DMS114 treated with DMSO at 0.1 percent for 48 hours (cell line): ENCODE data around the gene MAP2.
"Not testable (repeated sequence)": the region's sequence is repeated elsewhere in the genome, so short reads cannot be mapped to it uniquely, and the experiment has no call there.

ENCODE experiments used
- DNase-seq: peaks from one replicate; lab custom pipeline; 2025; ENCODE audit not compliant: unreplicated experiment; lab: John Stamatoyannopoulos, UW

The MAP2 gene

DNA sequence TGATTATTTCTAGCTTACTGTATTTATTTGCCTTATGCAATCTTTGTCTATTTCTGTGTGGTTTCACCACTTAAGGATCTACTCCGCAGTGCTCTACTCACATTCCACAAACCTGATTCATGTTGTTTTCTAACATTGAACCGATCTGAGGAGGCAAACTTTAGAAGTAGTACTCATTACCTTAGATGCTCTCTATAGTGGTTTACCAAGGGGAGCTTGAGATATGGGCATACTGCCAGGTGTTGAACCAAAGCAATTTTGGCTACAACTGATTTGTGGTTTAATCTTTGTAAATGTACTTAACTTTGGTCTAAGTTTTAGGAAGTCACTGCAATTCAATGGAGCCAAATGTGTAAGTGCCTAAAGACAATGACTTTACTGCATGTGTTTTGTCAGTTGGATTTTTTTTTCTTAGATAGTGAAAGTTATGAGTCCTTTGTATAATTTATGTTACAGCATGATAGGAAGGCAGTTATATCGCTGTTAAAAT, 50.1 kb downstream of the MAP2 start:
- no peak for DNase-seq

DNA sequence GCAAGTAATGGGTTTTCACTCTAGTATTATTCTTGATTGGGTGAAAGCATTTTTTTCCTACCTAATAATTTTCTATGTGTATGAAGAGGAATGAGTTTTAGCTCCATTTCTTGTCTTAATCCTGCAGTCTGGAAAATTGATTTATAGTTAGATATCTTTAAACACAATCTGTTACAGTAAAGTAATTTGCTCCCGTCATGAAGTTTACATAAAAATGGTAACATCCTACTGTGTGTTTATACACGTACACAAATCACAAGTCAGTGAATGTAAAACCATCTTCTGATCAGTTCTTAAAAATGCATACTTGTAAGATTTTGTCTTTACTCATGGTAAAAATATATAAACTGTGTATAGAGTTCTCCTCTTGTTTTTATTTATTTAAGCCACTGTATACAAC, 51.1 kb downstream of the MAP2 start:
- DNase-seq = no peak

DNA sequence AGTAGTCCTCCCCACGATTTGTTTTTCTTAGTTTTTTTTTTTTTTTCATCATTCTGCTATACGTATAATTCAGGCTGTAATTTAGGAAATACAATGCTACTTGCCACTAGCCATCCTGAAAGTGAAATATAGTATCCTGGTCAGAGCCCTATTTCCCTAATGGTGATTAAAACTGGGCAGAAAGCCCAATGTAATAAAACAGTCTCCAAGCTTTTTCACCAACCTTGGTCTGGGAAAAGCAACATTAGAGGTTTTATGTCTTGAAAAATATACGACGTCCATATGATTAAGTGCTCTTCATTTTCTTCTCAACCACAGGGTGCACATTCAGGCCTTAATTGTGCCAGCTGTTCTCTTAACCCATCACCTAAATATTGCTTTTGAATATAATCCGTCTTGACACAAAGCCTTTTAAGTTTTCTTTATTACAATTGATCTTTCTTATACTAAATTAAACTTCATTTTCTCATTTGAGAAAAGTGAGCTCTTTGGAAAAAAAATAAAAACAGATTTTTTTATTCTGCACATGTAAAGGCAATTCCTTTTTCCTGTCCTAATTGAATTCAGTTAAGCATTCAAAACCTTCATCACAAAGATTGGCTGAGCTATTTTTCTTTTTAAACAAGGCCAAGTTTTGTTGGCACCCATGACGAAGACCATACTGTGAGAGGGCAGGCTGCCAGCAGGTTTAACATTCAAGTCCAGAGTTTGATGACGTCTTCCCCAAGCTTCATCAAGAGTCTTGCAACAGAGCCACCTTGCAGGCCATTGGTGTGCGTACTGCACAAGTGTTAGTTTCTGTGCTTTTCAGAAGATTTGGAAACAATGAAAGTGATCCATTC, 52.7 kb downstream of the MAP2 start:
- DNase-seq = no peak

DNA sequence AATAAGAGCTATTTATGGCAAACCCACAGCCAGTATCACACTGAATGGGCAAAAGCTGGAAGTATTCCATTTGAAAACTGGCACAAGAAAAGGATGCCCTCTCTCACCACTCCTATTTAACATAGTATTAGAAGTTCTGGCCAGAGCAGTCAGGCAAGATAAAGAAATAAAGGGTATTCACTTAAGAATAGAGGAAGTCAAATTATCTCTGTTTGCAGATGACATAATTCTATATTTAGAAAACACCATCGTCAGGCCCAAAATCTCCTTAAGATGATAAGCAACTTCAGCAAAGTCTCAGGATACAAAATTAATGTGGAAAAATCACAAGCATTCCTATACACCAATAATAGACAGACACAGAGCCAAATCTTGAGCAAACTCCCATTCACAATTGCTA, 68.4 kb downstream of the MAP2 start:
- not testable (repeated sequence) for DNase-seq

DNA sequence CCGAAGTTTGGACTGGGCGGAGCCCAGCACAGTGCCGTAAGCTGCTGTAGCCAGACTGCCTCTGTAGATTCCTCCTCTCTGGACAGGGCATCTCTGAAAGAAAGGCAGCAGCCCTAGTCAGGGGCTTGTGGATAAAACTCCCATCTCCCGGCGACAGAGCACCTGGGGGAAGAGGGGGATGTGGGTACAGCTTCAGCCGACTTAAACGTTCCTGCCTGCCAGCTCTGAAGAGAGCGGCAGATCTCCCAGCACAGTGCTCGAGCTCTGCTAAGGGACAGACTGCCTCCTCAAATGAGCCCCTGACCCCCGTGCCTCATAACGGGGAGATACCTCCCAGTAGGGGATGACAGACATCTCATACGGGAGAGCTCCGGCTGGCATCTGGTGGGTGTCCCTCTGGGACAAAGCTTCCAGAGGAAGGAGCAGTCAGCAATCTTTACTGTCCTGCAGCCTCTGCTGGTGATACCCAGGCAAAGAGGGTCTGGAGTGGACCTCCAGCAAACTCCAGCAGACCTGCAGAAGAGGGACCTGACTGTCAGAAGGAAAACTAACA, 71.3 kb downstream of the MAP2 start:
- DNase-seq = not testable (repeated sequence)

DNA sequence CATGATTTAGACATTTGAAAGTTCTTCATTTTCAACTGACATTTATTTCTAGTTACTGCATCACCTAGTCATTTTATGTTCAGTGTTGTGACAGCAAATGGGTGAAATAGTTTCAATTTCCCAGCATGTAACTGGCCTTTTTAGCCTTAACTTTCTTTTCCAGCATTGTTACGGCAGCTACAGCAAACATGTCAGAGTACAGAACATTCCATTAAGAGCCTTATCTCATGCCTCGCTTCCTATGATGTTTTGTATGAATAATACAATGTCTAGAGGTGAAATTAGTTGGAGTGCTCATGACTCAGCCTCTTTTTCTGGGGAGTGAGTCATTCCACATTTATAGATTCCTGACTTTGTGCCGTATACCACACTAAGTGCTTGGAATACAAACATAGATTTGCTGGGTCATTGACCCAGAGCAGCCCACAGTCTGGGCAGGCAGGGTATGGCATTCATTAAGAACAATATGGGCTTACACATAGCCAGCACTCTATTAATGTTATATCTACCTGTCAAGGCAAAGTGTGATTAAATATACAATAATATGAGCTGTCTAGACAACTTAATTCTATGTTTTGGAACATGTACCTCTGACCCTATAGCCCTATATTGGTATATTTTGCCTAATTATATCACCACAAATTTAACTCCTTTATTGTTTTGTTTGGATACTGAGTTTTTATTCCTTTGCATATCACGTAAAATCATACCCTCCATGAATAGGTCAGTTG, 72.2 kb downstream of the MAP2 start:
- no peak for DNase-seq

DNA sequence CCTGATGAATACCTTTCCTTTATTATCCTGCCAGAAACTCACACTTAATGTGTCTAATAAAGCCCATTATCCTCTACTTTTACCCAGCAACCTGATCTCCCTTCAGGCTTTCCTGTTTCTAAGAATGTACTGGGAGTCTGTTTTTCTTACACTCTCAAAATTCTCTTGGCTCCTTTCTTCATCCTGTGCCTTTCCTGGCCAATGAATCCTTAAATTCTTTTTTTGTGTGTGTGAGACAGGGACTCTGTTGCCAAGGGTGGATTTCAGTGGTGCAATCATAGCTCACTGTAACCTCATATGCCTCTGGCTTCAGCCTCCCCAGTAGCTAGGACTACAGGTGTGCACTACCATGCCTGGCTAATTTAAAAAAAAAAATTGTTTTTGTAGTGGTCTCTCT, 72.7 kb downstream of the MAP2 start:
- no peak for DNase-seq

DNA sequence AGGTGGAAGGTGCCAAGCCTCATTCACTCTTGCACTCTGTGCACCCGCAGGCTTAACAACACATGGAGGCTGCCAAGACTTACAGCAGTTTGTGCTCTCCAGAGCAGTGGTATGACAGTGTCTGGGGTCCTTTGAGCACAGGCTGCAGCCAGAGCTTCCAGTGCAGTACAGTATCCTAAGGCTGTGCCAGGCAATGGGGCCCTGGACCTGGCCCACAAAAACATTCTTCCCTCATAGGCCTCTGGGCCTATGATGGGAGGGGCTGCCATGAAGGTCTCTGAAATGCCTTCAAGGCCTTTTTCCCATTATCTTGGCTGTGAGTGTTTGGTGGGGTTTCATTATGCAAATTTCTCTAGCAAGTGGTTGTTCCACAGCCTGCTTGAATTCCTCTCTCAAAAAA, 74.8 kb downstream of the MAP2 start:
- no peak for DNase-seq

DNA sequence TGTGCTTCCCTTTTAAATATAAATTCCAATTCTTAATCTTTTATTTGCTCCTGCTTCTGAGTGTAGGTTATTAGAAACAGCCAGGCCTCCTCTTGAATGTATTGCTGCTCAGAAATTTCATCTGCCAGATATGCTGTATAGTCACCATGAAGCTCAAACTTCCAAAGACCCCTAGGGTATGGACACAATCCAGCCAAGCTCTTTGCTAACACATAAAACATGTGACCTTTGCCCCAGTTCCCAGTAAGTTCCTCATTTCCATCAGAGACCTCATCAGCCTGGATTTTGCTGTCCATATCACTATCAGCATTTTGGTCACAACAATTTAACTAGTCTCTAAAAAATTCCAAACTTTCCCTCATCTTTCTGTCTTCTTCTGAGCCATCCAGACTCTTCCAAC, 75.2 kb downstream of the MAP2 start:
- no peak for DNase-seq

DNA sequence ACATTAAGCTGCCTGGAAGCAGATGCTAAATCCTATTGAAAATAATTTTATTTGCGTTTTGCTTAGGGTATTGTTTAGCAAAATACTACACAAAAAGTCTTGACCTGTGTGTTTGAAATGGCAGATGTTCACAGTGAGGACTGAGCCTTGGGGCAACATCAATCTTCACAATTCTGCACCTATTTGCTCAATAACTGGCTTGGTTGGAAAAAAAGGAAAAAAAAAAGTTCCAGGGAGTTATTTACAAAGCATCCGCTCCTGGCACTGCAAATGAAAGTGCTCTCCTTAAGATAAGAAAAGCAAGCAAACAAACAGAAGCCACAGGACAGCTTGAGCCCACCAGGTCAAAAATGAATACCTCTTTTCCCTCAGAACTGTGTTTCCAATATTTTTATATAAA, 77.7 kb downstream of the MAP2 start:
- DNase-seq = no peak

DNA sequence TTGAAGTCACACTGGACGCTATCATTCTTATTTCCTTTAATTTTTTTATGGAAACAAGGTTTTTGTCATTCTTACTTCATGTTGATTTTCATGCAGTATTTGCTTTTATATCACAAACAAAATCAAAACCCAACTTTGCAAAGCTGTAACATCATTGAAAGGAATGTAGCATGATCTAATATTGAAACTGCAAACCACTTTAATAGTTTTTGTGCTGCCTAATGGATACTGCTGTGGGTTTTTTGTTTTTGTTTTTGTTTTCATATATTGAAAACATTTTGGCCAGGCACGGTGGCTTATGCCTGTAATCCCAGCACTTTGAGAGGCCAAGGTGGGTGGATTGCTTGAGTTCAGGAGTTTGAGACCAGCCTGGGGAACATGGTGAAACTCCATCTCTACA, 81.6 kb downstream of the MAP2 start:
- no peak for DNase-seq

DNA sequence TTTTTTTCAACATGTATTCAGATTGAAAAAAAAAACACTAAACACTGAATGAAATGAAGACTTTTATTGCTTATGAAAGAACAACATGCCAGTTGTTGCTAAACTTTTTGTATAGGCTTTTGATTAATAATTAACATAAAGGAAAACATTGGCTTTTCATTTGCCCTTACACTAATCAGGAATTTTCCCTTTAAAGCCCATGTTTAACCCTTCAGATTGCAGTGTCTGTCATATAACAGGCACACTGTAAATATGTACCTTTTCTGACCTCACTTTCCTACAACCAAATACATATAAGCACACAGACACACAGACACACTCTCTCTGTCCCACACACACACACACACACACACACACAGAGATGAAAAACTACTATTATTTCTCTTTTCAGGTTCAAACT, 84.4 kb downstream of the MAP2 start:
- DNase-seq = no peak

DNA sequence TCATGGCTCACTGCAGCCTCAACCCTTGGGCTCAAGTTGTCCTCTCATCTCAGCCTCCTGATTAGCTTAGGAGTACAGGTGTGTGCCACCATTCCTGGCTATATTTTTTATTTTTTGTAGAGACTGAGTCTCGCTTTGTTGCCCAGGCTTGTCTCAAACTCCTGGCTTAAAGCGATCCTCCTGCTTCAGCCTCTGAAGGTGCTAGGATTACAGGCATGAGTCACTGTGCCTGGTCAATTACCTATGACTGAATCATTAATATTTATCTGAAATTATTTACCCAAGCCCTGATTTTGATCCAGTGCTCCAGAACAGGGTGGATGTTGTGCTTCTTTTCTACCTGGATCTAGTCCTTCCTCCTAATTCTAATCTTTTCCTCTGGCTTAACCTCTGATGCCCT, 87.8 kb downstream of the MAP2 start:
- no peak for DNase-seq

DNA sequence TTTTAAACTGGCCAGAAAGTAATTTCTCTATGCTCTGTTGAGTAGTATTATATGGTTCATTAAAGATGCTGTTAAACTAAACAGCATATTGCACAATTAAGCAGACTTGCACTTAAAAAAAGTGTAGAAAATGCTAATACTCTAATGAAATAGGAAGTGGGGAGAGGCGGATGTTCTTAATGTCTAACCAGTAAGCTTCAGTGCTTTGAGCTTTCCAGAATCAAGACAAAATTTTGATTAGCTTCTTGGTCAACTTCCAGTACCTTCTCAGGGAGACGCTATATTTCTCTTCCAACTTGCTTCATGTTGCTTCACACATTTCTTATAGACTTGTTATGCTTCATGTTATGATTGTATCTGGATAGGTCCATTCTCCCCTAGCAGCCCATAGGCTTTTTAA, 89.1 kb downstream of the MAP2 start:
- no peak for DNase-seq

DNA sequence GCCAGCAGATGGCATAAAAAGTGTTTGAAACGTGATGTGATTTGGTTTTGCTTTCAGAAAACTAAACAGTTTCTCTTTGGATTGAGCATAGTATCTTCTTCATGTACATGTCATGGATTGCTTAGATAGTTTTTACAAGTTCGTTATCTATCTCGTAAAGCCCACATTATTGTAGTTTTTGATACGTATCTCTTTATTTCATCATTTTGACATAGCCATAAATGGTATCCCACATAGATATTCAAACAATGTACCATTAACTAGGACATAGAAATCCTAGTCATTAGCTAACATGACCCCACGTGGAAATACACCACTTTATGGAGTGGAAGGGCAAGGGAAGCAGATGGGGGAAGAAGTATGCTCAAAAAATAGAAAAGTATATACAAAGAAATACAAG, 93.6 kb downstream of the MAP2 start:
- no peak for DNase-seq

DNA sequence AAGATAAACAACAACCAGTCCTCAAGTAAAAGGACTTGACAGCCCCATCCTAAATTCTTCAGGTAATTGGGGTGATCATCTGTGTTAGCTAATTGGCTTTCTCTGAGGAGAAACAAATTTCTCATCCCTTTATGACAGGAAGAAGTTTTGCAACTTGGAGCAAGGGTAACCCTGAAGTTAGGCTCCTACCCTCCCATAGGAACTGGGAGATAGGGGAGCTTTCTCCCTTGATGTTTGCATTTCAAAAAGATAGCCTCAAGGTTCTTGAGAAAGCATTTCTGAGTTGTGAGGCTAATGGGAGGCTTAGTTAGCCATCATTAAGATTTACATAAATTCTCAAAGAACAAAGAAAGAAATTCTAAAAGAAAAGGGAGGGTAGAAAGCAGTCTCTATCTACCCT, 95.4 kb downstream of the MAP2 start:
- no peak for DNase-seq

DNA sequence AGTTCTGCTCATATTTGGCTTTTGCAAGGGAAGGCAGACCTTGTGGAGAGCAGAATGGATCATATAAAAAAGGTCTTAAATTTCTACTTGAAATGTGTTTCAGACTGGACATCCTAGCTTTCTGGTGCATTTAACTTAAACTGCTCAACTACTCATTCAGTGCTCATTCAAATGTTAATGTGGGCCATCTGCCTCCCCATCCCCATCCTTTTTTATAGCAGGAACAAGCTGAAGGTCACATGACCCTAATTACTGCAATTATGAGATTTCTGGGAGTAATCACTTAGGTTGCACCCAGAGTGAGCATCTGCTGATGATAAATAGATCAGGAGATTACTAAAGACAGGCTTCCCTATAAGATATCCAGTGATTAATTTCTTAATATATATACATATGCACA, 96.1 kb downstream of the MAP2 start:
- no peak for DNase-seq

DNA sequence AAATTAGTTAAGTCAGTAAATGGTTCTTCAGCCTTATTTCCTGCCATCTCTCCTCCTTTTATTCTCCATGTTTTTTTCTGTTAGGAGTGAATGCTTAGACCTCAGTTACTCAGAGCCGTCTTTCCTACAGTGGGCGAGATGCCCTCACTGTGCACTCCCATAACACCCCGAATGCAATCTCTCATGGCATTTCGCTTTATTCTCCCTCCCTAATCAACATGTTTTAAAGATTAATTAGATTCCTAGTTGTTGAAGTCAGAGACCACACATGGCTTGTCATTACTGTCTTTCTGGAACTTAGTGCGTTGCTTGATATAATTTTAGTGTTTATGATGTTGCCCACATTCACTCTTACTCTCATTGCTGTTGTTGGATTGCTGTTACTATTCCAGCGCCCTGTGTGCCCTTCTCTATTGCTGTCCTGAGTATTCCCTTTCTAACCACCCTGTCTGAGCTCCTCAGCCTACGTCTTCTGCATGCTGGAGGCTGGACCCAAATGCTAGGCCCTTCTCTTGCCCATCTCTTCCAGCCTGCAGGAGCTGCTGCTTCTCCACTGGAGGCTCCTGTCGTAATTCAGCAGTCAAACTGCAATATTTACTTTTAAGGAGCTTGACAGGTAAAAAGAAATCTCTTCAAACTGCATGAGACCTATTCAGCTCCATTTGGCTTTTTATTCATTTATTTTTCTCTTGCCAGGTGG, 99.3 kb downstream of the MAP2 start:
- DNase-seq = no peak

DNA sequence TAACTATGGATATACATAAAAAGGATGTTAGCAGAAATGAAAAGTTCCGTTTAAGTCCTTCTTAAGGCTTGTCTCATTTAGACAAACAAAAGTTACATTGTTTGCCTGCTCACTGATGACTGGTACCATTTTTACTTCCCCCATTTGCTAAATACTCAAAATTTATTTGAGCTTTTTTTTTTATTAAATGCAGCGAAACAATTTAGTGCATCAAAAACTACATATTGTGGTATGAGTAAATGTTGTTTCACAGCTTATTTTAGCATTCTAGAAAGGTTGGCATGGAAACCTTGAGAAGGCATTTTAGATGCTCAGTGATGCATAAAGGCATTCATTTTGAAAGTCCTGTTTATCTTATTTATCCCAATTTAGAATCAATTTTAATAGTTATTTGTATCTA, 100.0 kb downstream of the MAP2 start:
- no peak for DNase-seq

DNA sequence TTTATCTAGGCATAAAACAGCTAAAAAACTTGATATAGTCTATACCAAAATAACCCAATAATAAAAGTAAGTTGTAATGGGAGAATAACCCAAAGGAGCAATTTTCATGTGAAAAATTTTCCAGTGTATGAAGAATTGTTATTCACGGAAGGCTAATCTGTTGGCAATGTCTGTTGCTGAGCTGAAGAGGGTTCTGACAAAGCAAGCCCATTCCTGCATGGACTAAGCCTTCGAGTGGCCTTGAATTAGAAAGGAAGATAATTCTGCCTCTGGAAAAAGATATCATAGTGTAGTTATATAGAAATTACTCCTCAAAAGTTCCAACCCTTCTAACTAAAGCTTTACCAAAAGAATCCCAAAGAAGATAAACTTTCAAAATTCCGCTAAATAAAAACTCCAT, 101.5 kb downstream of the MAP2 start:
- DNase-seq = no peak

DNA sequence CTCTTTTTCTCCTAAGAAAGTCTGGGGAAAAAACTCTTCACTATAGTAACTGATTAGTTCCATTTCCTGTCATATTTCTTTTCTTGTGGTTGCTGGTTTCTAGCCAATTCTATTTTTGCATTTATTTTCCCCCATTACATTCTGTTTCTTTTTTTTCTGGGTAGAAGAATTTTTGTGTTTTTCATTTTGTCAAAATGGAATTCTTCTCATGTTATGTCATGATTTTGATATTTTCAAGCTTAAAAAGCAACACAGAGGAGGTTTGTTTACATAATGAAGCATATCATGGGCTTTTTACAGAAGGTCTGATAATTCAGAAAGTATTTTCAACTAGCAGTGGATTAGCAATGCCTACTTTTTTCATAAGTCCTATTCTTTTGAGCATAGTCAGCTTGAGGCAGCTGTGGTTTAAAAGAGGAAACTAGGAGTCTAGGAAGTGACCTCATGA, 102.0 kb downstream of the MAP2 start:
- no peak for DNase-seq

DNA sequence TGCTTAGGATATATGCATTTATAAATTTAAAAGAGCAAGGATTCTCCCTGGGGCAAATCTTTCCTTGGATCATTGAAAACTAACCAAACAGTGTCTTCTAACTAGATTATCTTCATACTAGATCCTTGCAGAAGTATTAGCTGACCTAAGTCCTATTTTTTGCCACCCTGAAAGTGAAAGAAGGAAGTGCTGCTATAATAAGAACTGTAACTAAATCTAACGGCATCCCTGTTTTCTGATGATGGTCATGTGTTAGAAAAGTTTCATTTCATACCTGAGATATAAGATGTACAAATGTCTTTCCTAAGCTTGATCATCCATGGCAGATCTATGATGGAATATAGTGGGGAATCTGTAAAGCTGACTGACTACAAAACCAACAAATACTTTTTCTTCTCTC, 102.7 kb downstream of the MAP2 start:
- DNase-seq = no peak
